Left renal cortex interstitium (tissue), 4 donors: Measurements from ENCODE around the gene KCNIP1. TPM values are rescaled to one million over a fixed set of nuclear protein-coding genes. Genes with fewer than 3 reads are reported as not detected.

ENCODE experiments used
- DNase-seq, 4 donors: peaks; one replicate each; pipeline ENCODE4 v3.0.0-alpha.2; 2013; ENCODE audit warnings: low read depth in 4 of 4, low spot score in 2 of 4, missing footprints in 1 of 4
- polyA plus RNA-seq, 4 donors: library from polyadenylated mRNA; unstranded; fragments of 120-200 nt; gene quantifications; one replicate each; pipeline ENCODE4 v1.2.1, GENCODE V29; 2013; ENCODE audit not compliant: insufficient read length in 4 of 4

Gene KCNIP1
- polyA plus RNA-seq, 4 donors: 10.7 to 12.1 (median 11.5) TPM

GRCh38 chr5:170625221-170626165 is 121.7 kb downstream of the KCNIP1 start:
- DNase-seq: no peak

- DNase-seq: no peak
Measured at GRCh38 chr5:170626507-170627150, 122.8 kb downstream of the KCNIP1 start.

- DNase-seq: no peak
Measured at GRCh38 chr5:170627271-170627670, 123.5 kb downstream of the KCNIP1 start.

- no peak for DNase-seq
Measured at GRCh38 chr5:170628028-170628427, 124.2 kb downstream of the KCNIP1 start.

- DNase-seq: no peak
Measured at GRCh38 chr5:170628691-170629565, 125.1 kb downstream of the KCNIP1 start.

GRCh38 chr5:170629566-170630175 is 125.9 kb downstream of the KCNIP1 start:
- no peak for DNase-seq

- no peak for DNase-seq
Measured at GRCh38 chr5:170630226-170630625, 126.4 kb downstream of the KCNIP1 start.

- DNase-seq: no peak
Measured at GRCh38 chr5:170630711-170631141, 126.9 kb downstream of the KCNIP1 start.

GRCh38 chr5:170631466-170632195 is 127.8 kb downstream of the KCNIP1 start:
- DNase-seq: no peak

GRCh38 chr5:170632266-170632984 is 128.6 kb downstream of the KCNIP1 start:
- DNase-seq: no peak

GRCh38 chr5:170632985-170633234 is 129.1 kb downstream of the KCNIP1 start:
- peak in 1 of 4 donors; percentile 74 for DNase-seq

- peak; percentile 75 to 94 (median 86) for DNase-seq
Measured at GRCh38 chr5:170633235-170634081, 129.6 kb downstream of the KCNIP1 start.

GRCh38 chr5:170634256-170634990 is 130.6 kb downstream of the KCNIP1 start:
- no peak for DNase-seq

GRCh38 chr5:170635706-170636105 is 131.9 kb downstream of the KCNIP1 start:
- no peak for DNase-seq

GRCh38 chr5:170636206-170636605 is 132.4 kb downstream of the KCNIP1 start:
- no peak for DNase-seq

- no peak for DNase-seq
Measured at GRCh38 chr5:170636801-170637477, 133.1 kb downstream of the KCNIP1 start.

GRCh38 chr5:170638051-170638450 is 134.2 kb downstream of the KCNIP1 start:
- no peak for DNase-seq
